Subcutaneous abdominal adipose tissue (tissue), 5 donors: ENCODE data around the gene HP1BP3.

Experiments
- H3K27ac ChIP-seq: one replicate; pipeline ENCODE4 v1.7.0; 2013; ENCODE audit warnings: low read depth, mild to moderate bottlenecking, inconsistent platforms, low read length, moderate library complexity
- H3K27me3 ChIP-seq, 5 donors: one replicate each; pipeline ENCODE4 v1.7.0; 2013; ENCODE audit warnings: low read length in 5 of 5, inconsistent platforms in 1 of 5; ENCODE audit not compliant: control insufficient read depth in 5 of 5, insufficient read depth in 4 of 5
- H3K36me3 ChIP-seq, 5 donors: one replicate each; pipeline ENCODE4 v1.7.0; 2013; ENCODE audit warnings: low read length in 5 of 5; ENCODE audit not compliant: control insufficient read depth in 5 of 5, insufficient read depth in 5 of 5
- H3K4me1 ChIP-seq, 5 donors: one replicate each; pipeline ENCODE4 v1.7.0; 2013; ENCODE audit warnings: low read length in 5 of 5, mild to moderate bottlenecking in 3 of 5, moderate library complexity in 1 of 5; ENCODE audit not compliant: control insufficient read depth in 5 of 5, insufficient read depth in 5 of 5
- H3K4me3 ChIP-seq, 5 donors: one replicate each; pipeline ENCODE4 v1.7.0; 2013; ENCODE audit warnings: low read length in 5 of 5, low read depth in 1 of 5
- H3K9ac ChIP-seq, 5 donors: one replicate each; pipeline ENCODE4 v1.7.0; 2013; ENCODE audit warnings: low read length in 5 of 5, mild to moderate bottlenecking in 4 of 5, moderate library complexity in 3 of 5
- H3K9me3 ChIP-seq, 5 donors: one replicate each; pipeline ENCODE4 v1.7.0; 2013; ENCODE audit warnings: low read length in 5 of 5; ENCODE audit not compliant: control insufficient read depth in 5 of 5
- donor health status: healthy.
- donor health status: healthy.
- donor health status: healthy.
- donor health status: healthy.
- donor health status: healthy.

The HP1BP3 gene

DNA sequence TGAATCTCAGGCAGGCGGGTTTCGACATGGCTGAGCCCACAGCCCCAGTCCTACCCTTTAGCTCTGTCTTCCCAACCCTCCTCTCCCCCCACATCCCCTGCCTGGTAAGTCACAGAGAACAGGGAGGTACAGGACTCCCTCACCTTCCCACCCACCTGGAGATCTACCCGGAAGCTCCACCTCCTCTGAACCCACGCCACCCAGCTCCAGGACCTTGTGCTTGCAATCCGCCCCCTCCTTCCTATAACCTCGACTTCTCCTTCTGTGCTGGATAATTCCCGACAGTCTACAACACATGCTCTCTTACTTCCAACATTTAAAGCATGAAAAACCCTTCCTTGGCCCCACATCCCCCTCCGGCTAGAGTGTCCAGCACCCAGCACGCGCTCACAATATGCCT, 91.6 kb downstream of the HP1BP3 start:
- Histone ChIP-seq H3K4me1 (peaks cover 0 to 17% (median 14%) of the 10 kb centered on the region in 5 donors), H3K36me3 (no peaks in the 10 kb centered on the region), H3K27me3 (no peaks in the 10 kb centered on the region), H3K27ac (no peak overlapping the region), H3K9me3 (peaks cover 0 to 3% (median 0%) of the 10 kb centered on the region in 5 donors), H3K4me3 (no peak overlapping the region), H3K9ac (no peak overlapping the region)

DNA sequence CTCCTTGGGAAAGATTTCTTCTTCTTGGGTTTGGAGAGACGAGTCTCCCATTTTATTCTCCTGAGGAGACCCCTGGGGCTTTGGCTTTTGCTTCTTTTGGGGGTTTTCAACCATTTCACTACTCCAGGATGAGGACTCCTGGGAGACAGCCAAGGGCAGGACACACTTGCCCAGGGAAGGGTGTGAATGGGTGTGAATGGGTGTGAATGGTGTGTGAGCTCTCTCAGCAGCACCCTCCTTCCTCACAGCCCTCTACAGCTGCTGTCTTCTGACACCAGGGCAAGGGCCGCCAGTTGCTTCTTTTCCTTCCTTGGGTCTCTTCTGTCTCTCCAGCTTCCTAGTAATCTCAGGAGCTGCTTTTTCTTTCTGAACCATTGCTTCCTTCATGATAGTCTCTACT, 93.5 kb downstream of the HP1BP3 start:
- H3K27ac ChIP-seq, result no peak overlapping the region
- H3K27me3 ChIP-seq, result no peaks in the 10 kb centered on the region
- H3K4me3 ChIP-seq, result no peak overlapping the region
- no peak overlapping the region for H3K9ac ChIP-seq
- peaks cover 0 to 17% (median 14%) of the 10 kb centered on the region in 5 donors for H3K4me1 ChIP-seq
- H3K9me3 ChIP-seq, result peaks cover 0 to 3% (median 0%) of the 10 kb centered on the region in 5 donors
- no peaks in the 10 kb centered on the region for H3K36me3 ChIP-seq
